Stimulated activated CD4-positive, alpha-beta T cell treated with anti-CD3 and anti-CD28 coated beads, Interleukin-1b, Interleukin-23, amount 100 ng/mL, for 24 hours (primary cell): ENCODE results near the gene SNX2.
A peak's percentile ranks its signal among the peaks of the same experiment; 100 is the strongest.
"Not testable (repeated sequence)": the region's sequence is repeated elsewhere in the genome, so short reads cannot be mapped to it uniquely, and the experiment has no call there.

Experiments used
- DNase-seq, 4 experiments: peaks; one replicate each; pipeline ENCODE4 v3.0.0-alpha.2; 2020; ENCODE audit warnings: low read depth in 4 of 4, low spot score in 1 of 4

SNX2 gene

GRCh38 chr5:122839731-122840130 lies 64.9 kb downstream of the SNX2 start:
- DNase-seq: no peak

GRCh38 chr5:122842016-122842580 lies 67.2 kb downstream of the SNX2 start:
- DNase-seq: no peak

- no peak for DNase-seq
Observed at GRCh38 chr5:122844136-122844909, 69.4 kb downstream of the SNX2 start.

GRCh38 chr5:122844910-122845228 lies 70.0 kb downstream of the SNX2 start:
- peak in 1 of 4 experiments; percentile 2 for DNase-seq

GRCh38 chr5:122845229-122846050 lies 70.6 kb downstream of the SNX2 start, which contains the start of gene SNX24:
TSS of gene SNX24 (plus strand) at chr5:122845613. CDS start at chr5:122845634, 21 bp downstream.
- peak; percentile 30 to 56 (median 40) for DNase-seq

- DNase-seq: no peak
Observed at GRCh38 chr5:122846051-122846550, 71.2 kb downstream of the SNX2 start.

GRCh38 chr5:122847687-122848081 lies 72.8 kb downstream of the SNX2 start:
- DNase-seq: no peak

GRCh38 chr5:122849771-122850170 lies 74.9 kb downstream of the SNX2 start:
- no peak for DNase-seq

GRCh38 chr5:122857538-122857937 lies 82.7 kb downstream of the SNX2 start:
- not testable (repeated sequence) for DNase-seq

- DNase-seq: no peak
Observed at GRCh38 chr5:122858451-122858850, 83.6 kb downstream of the SNX2 start.

GRCh38 chr5:122863240-122863639 lies 88.4 kb downstream of the SNX2 start:
- no peak for DNase-seq

- DNase-seq: no peak
Observed at GRCh38 chr5:122863721-122864120, 88.8 kb downstream of the SNX2 start.

- peak in 1 of 4 experiments; percentile 2 for DNase-seq
Observed at GRCh38 chr5:122864400-122864799, 89.5 kb downstream of the SNX2 start.

- DNase-seq: no peak
Observed at GRCh38 chr5:122864842-122865241, 90.0 kb downstream of the SNX2 start.

- DNase-seq: no peak
Observed at GRCh38 chr5:122870219-122870856, 95.5 kb downstream of the SNX2 start.

- no peak for DNase-seq
Observed at GRCh38 chr5:122871661-122872060, 96.8 kb downstream of the SNX2 start.

- no peak for DNase-seq
Observed at GRCh38 chr5:122874179-122874875, 99.4 kb downstream of the SNX2 start.

- DNase-seq: no peak
Observed at GRCh38 chr5:122877518-122877917, 102.6 kb downstream of the SNX2 start.

GRCh38 chr5:122879076-122879475 lies 104.2 kb downstream of the SNX2 start:
- DNase-seq: no peak
